Trophoblast cell (in vitro differentiated cells and primary cell): Measurements from ENCODE around the gene SDC1.

Experiments used
- DNase-seq, 2 donors: peaks; one replicate each; pipeline ENCODE4 v3.0.0-alpha.2; 2016
- H2AFZ ChIP-seq: 2 replicates; pipeline ENCODE4 v1.6.1; 2013; ENCODE audit warnings: low read length, moderate library complexity, mild to moderate bottlenecking; ENCODE audit not compliant: insufficient read depth, poor library complexity
- H2AK5ac ChIP-seq: 2 replicates; pipeline ENCODE4 v1.6.1; 2013; ENCODE audit warnings: mild to moderate bottlenecking, low read length
- H2BK120ac ChIP-seq: 2 replicates; pipeline ENCODE4 v1.6.1; 2013; ENCODE audit warnings: low read length, mild to moderate bottlenecking, moderate library complexity; ENCODE audit not compliant: insufficient read depth, poor library complexity
- H2BK12ac ChIP-seq: 2 replicates; pipeline ENCODE4 v1.6.1; 2013; ENCODE audit warnings: mild to moderate bottlenecking, low read length, moderate library complexity
- H2BK5ac ChIP-seq: 2 replicates; pipeline ENCODE4 v1.6.1; 2013; ENCODE audit warnings: low read length, low read depth, moderate library complexity, mild to moderate bottlenecking; ENCODE audit not compliant: poor library complexity
- H3K14ac ChIP-seq: 2 replicates; pipeline ENCODE4 v1.6.1; 2013; ENCODE audit warnings: mild to moderate bottlenecking, low read length
- H3K18ac ChIP-seq: 2 replicates; pipeline ENCODE4 v1.6.1; 2013; ENCODE audit warnings: mild to moderate bottlenecking, low read length
- H3K23ac ChIP-seq: 2 replicates; pipeline ENCODE4 v1.6.1; 2013; ENCODE audit warnings: low read length
- H3K27ac ChIP-seq: 2 replicates; pipeline ENCODE4 v1.5.1; 2013; ENCODE audit warnings: low read depth, mild to moderate bottlenecking, inconsistent platforms, low read length, moderate library complexity
- H3K27me3 ChIP-seq: 2 replicates; pipeline ENCODE4 v1.6.1; 2013; ENCODE audit warnings: inconsistent platforms, mild to moderate bottlenecking, low read length, moderate library complexity; ENCODE audit not compliant: insufficient read depth
- H3K36me3 ChIP-seq, 2 experiments: 1 replicate in 1 of 2; 2 replicates in 1 of 2; pipeline ENCODE4 v1.6.1; 2013; ENCODE audit warnings: low read length in 2 of 2, mild to moderate bottlenecking in 2 of 2, moderate library complexity in 1 of 2; ENCODE audit not compliant: insufficient read depth in 2 of 2, control insufficient read depth in 1 of 2
- H3K4ac ChIP-seq: 2 replicates; pipeline ENCODE4 v1.6.1; 2013; ENCODE audit warnings: low read depth, mild to moderate bottlenecking, low read length, moderate library complexity
- H3K4me1 ChIP-seq, 2 experiments: 1 replicate in 1 of 2; 2 replicates in 1 of 2; pipeline ENCODE4 v1.6.1; 2013; ENCODE audit warnings: low read length in 2 of 2, mild to moderate bottlenecking in 2 of 2, moderate library complexity in 1 of 2; ENCODE audit not compliant: insufficient read depth in 2 of 2, control insufficient read depth in 1 of 2
- H3K4me2 ChIP-seq: 2 replicates; pipeline ENCODE4 v1.6.1; 2013; ENCODE audit warnings: inconsistent platforms, mild to moderate bottlenecking, low read length, moderate library complexity
- H3K4me3 ChIP-seq: 2 replicates; pipeline ENCODE4 v1.5.1; 2013; ENCODE audit warnings: mild to moderate bottlenecking, low read depth, low read length, inconsistent platforms
- H3K79me1 ChIP-seq: one replicate; pipeline ENCODE4 v1.6.1; 2013; ENCODE audit warnings: low read length
- H3K79me2 ChIP-seq: 2 replicates; pipeline ENCODE4 v1.6.1; 2013; ENCODE audit warnings: low read length, mild to moderate bottlenecking; ENCODE audit not compliant: control insufficient read depth, insufficient read depth, poor library complexity
- H3K9ac ChIP-seq: 2 replicates; pipeline ENCODE4 v1.6.1; 2013; ENCODE audit warnings: mild to moderate bottlenecking, low read length
- H3K9me3 ChIP-seq: 2 replicates; pipeline ENCODE4 v1.6.1; 2013; ENCODE audit warnings: low read depth, mild to moderate bottlenecking, control low read depth, inconsistent platforms, low read length; ENCODE audit not compliant: insufficient read depth
- H4K12ac ChIP-seq: 2 replicates; pipeline ENCODE4 v1.6.1; 2013; ENCODE audit warnings: low read depth, mild to moderate bottlenecking, low read length, moderate library complexity
- H4K8ac ChIP-seq: 2 replicates; pipeline ENCODE4 v1.6.1; 2013; ENCODE audit warnings: low read depth, mild to moderate bottlenecking, low read length, moderate library complexity
- H4K91ac ChIP-seq: one replicate; pipeline ENCODE4 v1.6.1; 2013; ENCODE audit warnings: low read depth, mild to moderate bottlenecking, low read length, moderate library complexity
- WGBS: extraction: QIAGEN DNeasy Blood & Tissue Kit; methylation state at CpG from one replicate; pipeline ENCODE4 v1.1.7; 2013; ENCODE audit warnings: missing lambda C conversion rate; ENCODE audit not compliant: insufficient read length, insufficient coverage; ENCODE audit errors: extremely low coverage; 5-methylcytosine and 5-hydroxymethylcytosine counted together

SDC1 gene

GRCh38 chr2:20200697-20201555 is 24.0 kb downstream of the SDC1 start:
- H2AK5ac ChIP-seq: no peak overlapping the region
- no peaks in the 10 kb centered on the region for H3K27me3 ChIP-seq
- DNase-seq: no peak
- no peaks in the 10 kb centered on the region for H3K79me1 ChIP-seq
- no CpG with 5 or more reads among the region's 26 CpGs for WGBS
- H3K9ac ChIP-seq: no peak overlapping the region
- no peak overlapping the region for H4K8ac ChIP-seq
- no peaks in the 10 kb centered on the region for H3K79me2 ChIP-seq
- H4K91ac ChIP-seq: no peak overlapping the region
- H3K36me3 ChIP-seq: peaks cover 21 to 28% of the 10 kb centered on the region in 2 experiments
- no peaks in the 10 kb centered on the region for H3K9me3 ChIP-seq
- no peak overlapping the region for H2AFZ ChIP-seq
- no peak overlapping the region for H4K12ac ChIP-seq
- no peak overlapping the region for H2BK12ac ChIP-seq
- H3K4me3 ChIP-seq: no peak overlapping the region
- H3K4ac ChIP-seq: no peak overlapping the region
- H3K27ac ChIP-seq: no peak overlapping the region
- no peaks in the 10 kb centered on the region for H3K4me1 ChIP-seq
- H2BK5ac ChIP-seq: no peak overlapping the region
- H3K4me2 ChIP-seq: no peak overlapping the region
- H2BK120ac ChIP-seq: no peak overlapping the region
- H3K14ac ChIP-seq: no peak overlapping the region
- H3K18ac ChIP-seq: no peak overlapping the region
- no peak overlapping the region for H3K23ac ChIP-seq

- Histone ChIP-seq H3K4ac (no peak overlapping the region), H2AK5ac (no peak overlapping the region), H3K9me3 (no peaks in the 10 kb centered on the region), H3K79me1 (no peaks in the 10 kb centered on the region), H3K27me3 (no peaks in the 10 kb centered on the region), H4K8ac (no peak overlapping the region), H2BK12ac (no peak overlapping the region), H3K4me1 (no peaks in the 10 kb centered on the region), H2AFZ (no peak overlapping the region), H3K4me2 (no peak overlapping the region), H3K4me3 (no peak overlapping the region), H3K79me2 (no peaks in the 10 kb centered on the region), H3K14ac (no peak overlapping the region), H3K27ac (no peak overlapping the region), H3K18ac (no peak overlapping the region), H3K36me3 (peaks cover 18 to 28% of the 10 kb centered on the region in 2 experiments), H2BK5ac (no peak overlapping the region), H4K91ac (no peak overlapping the region), H2BK120ac (no peak overlapping the region), H3K23ac (no peak overlapping the region), H4K12ac (no peak overlapping the region), H3K9ac (no peak overlapping the region)
- no CpG with 5 or more reads among the region's 6 CpGs for WGBS
- DNase-seq: no peak
Observed at GRCh38 chr2:20199633-20200270, 25.2 kb downstream of the SDC1 start.

- H2BK120ac ChIP-seq: no peak overlapping the region
- H3K36me3 ChIP-seq: peaks cover 18 to 22% of the 10 kb centered on the region in 2 experiments
- H2BK12ac ChIP-seq: no peak overlapping the region
- H3K4me3 ChIP-seq: no peak overlapping the region
- no peak overlapping the region for H3K18ac ChIP-seq
- H3K9me3 ChIP-seq: no peaks in the 10 kb centered on the region
- no peak overlapping the region for H3K4ac ChIP-seq
- no peaks in the 10 kb centered on the region for H3K27me3 ChIP-seq
- H3K27ac ChIP-seq: no peak overlapping the region
- H4K12ac ChIP-seq: no peak overlapping the region
- no peaks in the 10 kb centered on the region for H3K79me1 ChIP-seq
- no peaks in the 10 kb centered on the region for H3K4me1 ChIP-seq
- no peaks in the 10 kb centered on the region for H3K79me2 ChIP-seq
- H2BK5ac ChIP-seq: no peak overlapping the region
- no CpG with 5 or more reads among the region's 14 CpGs for WGBS
- no peak overlapping the region for H3K23ac ChIP-seq
- no peak for DNase-seq
- no peak overlapping the region for H2AK5ac ChIP-seq
- no peak overlapping the region for H3K14ac ChIP-seq
- H2AFZ ChIP-seq: no peak overlapping the region
- H4K8ac ChIP-seq: no peak overlapping the region
- H3K4me2 ChIP-seq: no peak overlapping the region
- no peak overlapping the region for H3K9ac ChIP-seq
- no peak overlapping the region for H4K91ac ChIP-seq
Observed at GRCh38 chr2:20198796-20199632, 25.9 kb downstream of the SDC1 start.

GRCh38 chr2:20198001-20198400 is 26.9 kb downstream of the SDC1 start:
- H3K9me3 ChIP-seq: no peaks in the 10 kb centered on the region
- no peak overlapping the region for H4K12ac ChIP-seq
- H3K79me2 ChIP-seq: no peaks in the 10 kb centered on the region
- no peak overlapping the region for H3K23ac ChIP-seq
- no peak overlapping the region for H2BK120ac ChIP-seq
- H2AK5ac ChIP-seq: no peak overlapping the region
- H3K4ac ChIP-seq: no peak overlapping the region
- no peak overlapping the region for H3K18ac ChIP-seq
- no peak overlapping the region for H3K9ac ChIP-seq
- H3K14ac ChIP-seq: no peak overlapping the region
- no peak for DNase-seq
- H4K91ac ChIP-seq: no peak overlapping the region
- H3K27me3 ChIP-seq: no peaks in the 10 kb centered on the region
- no peaks in the 10 kb centered on the region for H3K79me1 ChIP-seq
- H3K4me1 ChIP-seq: no peaks in the 10 kb centered on the region
- H2AFZ ChIP-seq: no peak overlapping the region
- H2BK5ac ChIP-seq: no peak overlapping the region
- H3K4me3 ChIP-seq: no peak overlapping the region
- no peak overlapping the region for H3K27ac ChIP-seq
- no CpG with 5 or more reads among the region's 9 CpGs for WGBS
- H2BK12ac ChIP-seq: no peak overlapping the region
- no peak overlapping the region for H4K8ac ChIP-seq
- peaks cover 9 to 14% of the 10 kb centered on the region in 2 experiments for H3K36me3 ChIP-seq
- H3K4me2 ChIP-seq: no peak overlapping the region
